ENCODE measurements around the gene NR5A1.

- no peak for TF ChIP-seq CTCF (conservative IDR thresholded peaks at IDR 0.05; ENCODE audit: low read length)
- TF ChIP-seq EZH2phosphoT487 (IDR thresholded peaks at IDR 0.05; ENCODE audit: borderline replicate concordance), result no peak
Measured at GRCh38 chr9:124506433-124506832, 766 bp downstream of the NR5A1 start.
